GM21423 (cell line): Measurements from ENCODE around the gene UTP25.
"Not testable (repeated sequence)": the region's sequence is repeated elsewhere in the genome, so short reads cannot be mapped to it uniquely, and the experiment has no call there.

ENCODE experiments used
- ATAC-seq: cut with Tn5 transposase; IDR thresholded peaks from one replicate; pipeline ENCODE4 v1.9.1; 2021; ENCODE audit warnings: mild to moderate bottlenecking, moderate library complexity; ENCODE audit not compliant: unreplicated experiment

The UTP25 gene, protein sequence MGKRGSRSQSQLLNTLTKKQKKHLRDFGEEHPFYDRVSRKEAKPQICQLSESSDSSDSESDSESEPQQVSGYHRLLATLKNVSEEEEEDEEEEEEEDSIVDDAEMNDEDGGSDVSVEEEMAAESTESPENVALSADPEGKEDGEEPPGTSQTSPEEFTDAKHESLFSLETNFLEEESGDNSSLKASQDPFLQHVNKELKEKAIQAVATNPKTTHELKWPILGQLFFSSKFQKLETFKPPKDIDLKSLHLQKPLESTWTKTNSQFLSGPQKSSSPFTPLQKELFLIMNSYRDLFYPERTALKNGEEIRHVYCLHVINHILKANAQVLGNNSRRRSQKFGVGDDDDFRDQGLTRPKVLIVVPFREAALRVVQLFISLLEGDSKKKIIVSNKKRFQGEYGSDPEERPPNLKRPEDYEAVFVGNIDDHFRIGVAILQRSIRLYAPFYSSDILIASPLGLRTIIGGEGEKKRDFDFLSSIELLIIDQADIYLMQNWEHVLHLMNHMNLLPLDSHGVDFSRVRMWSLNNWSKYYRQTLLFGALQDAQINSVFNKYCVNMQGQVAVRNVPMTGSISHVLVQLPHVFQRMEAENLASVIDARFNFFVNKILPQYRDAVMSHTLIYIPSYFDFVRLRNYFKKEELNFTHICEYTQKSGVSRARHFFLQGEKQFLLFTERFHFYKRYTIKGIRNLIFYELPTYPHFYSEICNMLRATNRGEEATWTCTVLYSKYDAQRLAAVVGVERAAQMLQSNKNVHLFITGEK

DNA sequence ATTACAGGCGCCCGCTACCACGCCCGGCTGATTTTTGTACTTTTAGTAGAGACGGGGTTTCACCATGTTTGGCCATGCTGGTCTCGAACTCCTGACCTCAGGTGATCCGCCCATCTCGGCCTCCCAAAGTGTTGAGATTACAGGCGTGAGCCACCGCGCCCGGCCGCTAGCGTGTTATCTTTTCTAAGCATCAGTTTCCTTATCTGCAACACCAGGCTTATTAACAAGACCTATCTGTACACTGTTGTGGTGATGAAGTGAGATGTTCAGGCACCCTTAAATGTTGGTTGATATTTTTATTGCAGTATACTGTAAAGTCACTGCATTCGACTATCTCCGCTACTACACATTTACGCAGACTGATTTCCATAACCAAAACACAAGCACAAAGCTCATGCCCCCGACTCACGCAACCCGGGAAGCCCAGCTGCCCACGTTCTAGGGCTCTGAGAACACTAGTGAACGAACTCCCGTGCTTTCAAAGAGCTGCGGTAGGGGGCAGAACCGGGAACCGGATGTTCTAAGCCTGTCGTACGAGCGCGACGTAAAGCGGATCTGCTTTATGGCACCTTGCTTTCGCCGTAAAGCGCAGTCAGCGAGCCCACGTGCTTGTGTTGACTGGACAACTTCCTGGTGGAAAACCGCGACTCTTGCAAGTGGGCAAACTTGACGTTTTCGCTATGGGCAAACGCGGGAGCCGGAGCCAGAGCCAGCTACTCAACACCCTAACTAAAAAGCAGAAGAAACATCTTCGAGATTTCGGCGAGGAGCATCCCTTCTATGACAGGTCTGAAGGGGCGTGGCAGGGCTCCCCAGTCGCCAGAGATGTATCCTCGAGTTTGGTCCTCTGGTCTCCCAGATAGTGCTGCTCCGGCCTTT is at the start of gene UTP25:
Gene UTP25, plus strand, starts transcription at position 589 of the 879 bp plus-strand sequence. Its CDS starts 92 bp downstream, at position 681.
- ATAC-seq, result peak; percentile 94

GRCh38 chr1:209778102-209778501 is 49.7 kb upstream of the UTP25 start:
- no peak for ATAC-seq

DNA sequence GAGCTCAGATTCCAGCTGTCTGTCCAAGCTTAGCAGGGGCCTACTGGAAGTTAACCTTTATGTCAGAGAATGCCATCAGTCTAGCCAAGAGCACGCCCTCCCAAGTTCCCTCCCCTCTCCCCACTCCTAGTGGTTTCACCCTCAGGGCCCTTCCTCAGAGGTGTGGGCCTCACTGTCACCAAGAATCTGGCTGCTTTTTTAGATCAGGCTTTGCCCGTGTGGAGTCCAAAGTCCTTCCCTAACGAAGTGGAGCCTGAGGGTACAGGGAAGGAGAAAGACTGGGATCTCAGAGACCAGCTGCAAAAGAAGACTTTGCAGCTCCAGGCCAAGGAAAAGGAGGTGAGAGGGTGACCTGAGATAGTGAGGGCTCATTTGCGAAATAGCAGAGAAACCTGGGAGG is 47.5 kb upstream of the UTP25 start:
- no peak for ATAC-seq

- no peak for ATAC-seq
These were observed 44.4 kb upstream of the UTP25 start for GRCh38 chr1:209783386-209783785.

DNA sequence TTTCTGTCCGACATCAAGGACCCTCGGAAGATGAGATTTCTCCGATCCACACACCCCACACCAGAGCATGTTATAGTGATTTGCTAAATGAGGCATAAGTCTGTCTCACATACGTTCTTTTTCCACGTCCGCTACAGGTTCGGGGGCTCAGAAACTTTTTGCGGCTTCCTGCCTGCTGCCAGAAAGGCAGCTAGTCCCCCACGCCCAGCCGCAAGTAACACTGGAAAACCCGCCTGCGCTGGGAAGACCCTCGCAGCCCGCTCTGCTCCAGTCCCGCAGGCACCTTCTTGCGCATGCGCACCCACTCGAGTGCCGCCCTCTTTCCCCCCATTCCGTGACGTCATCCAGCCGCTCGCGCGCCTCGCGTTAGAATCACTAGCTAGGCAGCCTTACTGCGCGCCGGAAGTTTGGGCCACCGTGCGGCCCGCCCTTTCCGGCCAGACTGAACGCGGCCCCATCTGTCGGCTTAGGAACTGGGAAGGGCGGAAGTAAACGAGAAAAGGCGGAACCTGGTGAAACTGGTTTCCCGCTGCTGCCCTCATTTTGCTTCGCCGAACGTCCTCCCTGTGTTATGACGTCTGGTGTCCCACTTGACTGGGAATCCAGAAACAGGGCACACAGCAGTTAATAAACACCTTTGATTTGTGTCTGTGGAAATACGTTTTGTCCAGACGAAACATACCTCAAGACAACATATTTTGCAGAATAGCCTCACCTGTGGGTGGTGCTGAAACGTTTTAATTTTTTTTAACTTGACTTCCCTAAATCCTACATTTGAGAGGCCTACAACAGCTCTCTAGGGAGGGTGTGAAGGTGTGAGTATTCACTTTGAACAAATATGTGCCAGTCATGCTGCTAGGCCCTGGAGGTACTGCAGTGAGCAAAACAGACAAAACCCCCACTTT is 43.3 kb upstream of the UTP25 start, which contains the start of gene C1orf74:
Gene C1orf74, minus strand, starts transcription at position 295 of the 905 bp plus-strand sequence. CDS start 925 bp downstream, outside the sequence.
- ATAC-seq, result peak; percentile 100

GRCh38 chr1:209785592-209785991 is 42.2 kb upstream of the UTP25 start:
- no peak for ATAC-seq

GRCh38 chr1:209786146-209786545 is 41.6 kb upstream of the UTP25 start:
- ATAC-seq, result no peak

- ATAC-seq, result no peak
These were observed 40.2 kb upstream of the UTP25 start for GRCh38 chr1:209787551-209787950.

DNA sequence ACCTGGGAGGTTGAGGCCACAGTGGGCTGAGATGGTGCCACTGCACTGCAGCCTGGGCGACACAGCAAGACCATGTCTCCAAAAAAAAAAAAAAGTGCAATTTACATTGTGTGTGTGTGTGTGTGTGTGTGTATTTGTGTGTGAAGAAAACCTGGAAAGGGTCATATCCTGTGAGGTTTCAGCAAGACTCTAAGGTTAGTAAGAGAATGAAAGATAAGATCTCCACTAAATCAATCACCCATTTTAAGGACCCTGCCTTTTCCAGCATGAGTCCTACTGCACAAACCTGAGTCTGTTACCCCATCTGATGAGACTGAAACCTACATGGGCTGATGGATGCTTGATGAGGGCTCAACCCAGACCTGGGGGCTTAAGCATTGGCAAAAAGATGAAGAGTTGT is 38.5 kb upstream of the UTP25 start:
- no peak for ATAC-seq

- no peak for ATAC-seq
These were observed 37.2 kb upstream of the UTP25 start for GRCh38 chr1:209790286-209791193.

- ATAC-seq, result no peak
These were observed 35.9 kb upstream of the UTP25 start for GRCh38 chr1:209791920-209792319.

- not testable (repeated sequence) for ATAC-seq
These were observed 34.1 kb upstream of the UTP25 start for GRCh38 chr1:209793711-209794110.

DNA sequence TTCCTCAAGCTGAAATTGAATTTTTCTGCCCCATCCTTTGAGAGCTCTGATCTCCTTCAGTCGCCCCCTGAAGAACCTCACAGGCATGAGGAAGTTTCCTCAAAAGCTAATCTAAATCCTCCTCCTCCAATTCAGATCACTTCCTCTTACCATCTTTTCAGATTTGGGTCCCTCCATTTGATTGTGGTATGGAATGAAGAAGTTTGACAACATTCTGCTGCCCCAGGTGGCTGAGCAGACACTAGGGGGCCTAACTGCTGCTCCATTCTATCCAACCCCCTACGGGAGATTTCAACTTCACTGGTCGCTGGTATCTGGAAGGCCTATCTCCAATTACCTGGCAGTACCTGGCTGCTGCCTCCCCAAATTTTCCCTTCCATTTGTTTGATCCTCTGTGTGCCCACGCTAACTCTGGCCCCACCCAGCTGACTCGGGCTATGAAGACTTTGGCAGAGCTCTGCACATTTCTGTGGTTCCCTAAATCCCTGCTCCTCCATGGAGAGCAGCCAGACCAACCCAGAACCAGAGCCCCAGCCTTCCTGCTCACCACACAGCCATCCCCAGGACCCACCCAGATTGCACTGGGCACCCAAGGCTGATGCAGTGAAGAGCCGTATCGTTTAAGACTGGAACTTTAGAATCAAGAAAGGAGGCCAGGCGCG is 29.7 kb upstream of the UTP25 start:
- ATAC-seq, result no peak

GRCh38 chr1:209800984-209801834 is 26.6 kb upstream of the UTP25 start:
- no peak for ATAC-seq

DNA sequence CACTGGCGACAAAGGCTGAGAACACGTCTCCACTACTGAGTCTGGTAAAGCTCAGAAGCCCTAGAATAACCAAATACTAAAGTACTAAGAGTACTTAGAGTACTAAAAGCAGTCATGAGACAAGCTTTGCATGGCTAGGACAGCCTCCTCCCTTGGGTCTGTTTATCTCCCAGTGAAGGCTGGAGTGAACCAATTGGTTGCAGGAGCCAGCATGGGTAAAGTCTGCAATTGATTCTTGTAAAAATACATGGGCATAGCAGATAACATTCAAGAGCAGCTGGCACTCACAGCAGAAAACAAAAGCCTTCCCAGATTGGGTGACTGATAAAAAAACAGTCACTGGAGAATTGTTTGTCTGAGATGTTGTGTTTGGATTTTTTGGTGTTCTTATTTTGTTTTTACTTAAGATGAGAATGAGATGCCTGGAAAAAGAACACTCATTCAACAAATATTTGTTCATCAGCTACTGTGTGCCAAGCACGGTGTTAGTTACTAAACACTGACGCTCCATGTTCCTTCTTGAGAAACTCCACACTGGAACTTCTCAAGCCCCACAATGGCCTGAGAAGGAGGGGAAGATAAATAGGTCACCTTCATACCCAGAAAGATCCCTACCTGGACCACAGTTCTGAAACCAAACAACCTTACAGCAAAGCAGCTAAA is 25.5 kb upstream of the UTP25 start:
- no peak for ATAC-seq

DNA sequence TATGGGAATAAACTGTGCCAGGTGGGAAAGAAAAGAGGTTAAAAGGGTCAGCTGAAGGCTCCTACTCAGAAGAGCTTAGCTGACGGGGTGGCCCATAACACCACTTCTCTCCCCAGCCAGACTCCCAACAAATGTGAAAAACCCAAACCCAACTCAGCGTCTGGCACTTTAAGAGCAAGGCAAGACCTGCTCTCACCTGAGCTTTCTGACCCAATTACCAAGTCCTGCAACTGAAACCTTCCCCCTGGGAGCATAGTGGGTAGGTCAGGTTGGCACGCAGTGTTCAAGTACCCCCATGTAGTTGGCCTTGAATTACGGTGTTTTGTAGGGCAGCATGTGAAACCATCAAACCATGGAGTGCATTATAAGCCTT is 25.0 kb upstream of the UTP25 start:
- ATAC-seq, result no peak

DNA sequence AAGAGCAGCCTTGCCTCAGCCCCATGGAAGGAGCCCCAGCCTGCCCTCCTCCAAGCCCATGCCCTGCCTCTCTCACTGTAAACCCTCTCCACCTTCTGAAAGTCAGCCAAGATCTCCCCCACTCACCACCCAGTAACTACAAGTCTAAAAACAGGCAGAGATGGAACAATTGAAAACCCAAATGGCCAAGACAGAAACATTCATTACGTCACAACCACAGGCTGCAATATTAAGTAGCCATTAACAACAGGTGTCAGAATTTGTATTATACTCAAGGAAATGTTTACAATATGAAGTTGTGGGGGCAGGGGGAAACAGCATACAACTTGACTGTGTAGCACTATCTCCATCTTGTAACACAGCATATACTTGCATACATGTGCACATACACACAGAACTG is 24.2 kb upstream of the UTP25 start:
- no peak for ATAC-seq
